Kidney (tissue), 14 donors: Measurements from ENCODE around the gene GRIN1. TPM values are rescaled to one million over a fixed set of nuclear protein-coding genes. Genes with fewer than 3 reads are reported as not detected.

ENCODE experiments used
- DNase-seq, 5 donors: peaks; one replicate each; pipeline ENCODE4 v3.0.0-alpha.2; 2013 to 2020
- FAIRE-seq: peaks from 2 replicates; lab custom pipeline; 2012; peaks lifted over from hg19 to GRCh38; lab: Jason Lieb, UNC
- H3K27ac ChIP-seq, 2 donors: one replicate each; pipeline ENCODE4 v1.7.0; 2013; ENCODE audit warnings: low read depth in 2 of 2, low read length in 2 of 2, inconsistent platforms in 1 of 2
- H3K27me3 ChIP-seq: one replicate; pipeline ENCODE4 v1.7.1; 2013; ENCODE audit warnings: low read length, inconsistent platforms; ENCODE audit not compliant: control insufficient read depth, insufficient read depth
- H3K36me3 ChIP-seq, 3 donors: one replicate each; pipeline versions ENCODE4 v1.7.0 to v1.7.1; 2013; ENCODE audit warnings: low read length in 3 of 3, control low read depth in 1 of 3, inconsistent platforms in 1 of 3; ENCODE audit not compliant: insufficient read depth in 3 of 3, control insufficient read depth in 2 of 3
- H3K4me1 ChIP-seq, 3 donors: one replicate each; pipeline versions ENCODE4 v1.7.0 to v1.7.1; 2013; ENCODE audit warnings: low read length in 3 of 3, inconsistent platforms in 1 of 3, low read depth in 1 of 3; ENCODE audit not compliant: control insufficient read depth in 2 of 3, insufficient read depth in 2 of 3
- H3K4me3 ChIP-seq, 3 donors: one replicate each; pipeline versions ENCODE4 v1.7.0 to v1.8.1; 2013; ENCODE audit warnings: low read length in 3 of 3, control low read depth in 1 of 3, inconsistent platforms in 1 of 3
- H3K9ac ChIP-seq, 3 donors: one replicate each; pipeline versions ENCODE4 v1.7.0 to v1.7.1; 2013; ENCODE audit warnings: low read length in 3 of 3, control low read depth in 1 of 3, inconsistent platforms in 1 of 3
- H3K9me3 ChIP-seq, 3 donors: one replicate each; pipeline versions ENCODE4 v1.7.0 to v1.7.1; 2013; ENCODE audit warnings: low read length in 3 of 3, control low read depth in 1 of 3, inconsistent platforms in 1 of 3; ENCODE audit not compliant: control insufficient read depth in 2 of 3, insufficient read depth in 1 of 3
- CTCF ChIP-seq: IDR thresholded peaks from 3 replicates; pipeline ENCODE4 v1.5.1; 2012; ENCODE audit warnings: mild to moderate bottlenecking, moderate library complexity, borderline replicate concordance; ENCODE audit not compliant: insufficient read depth; ENCODE audit errors: extremely low read depth
- intact Hi-C: fragments of 100-400 bp; cut with DNase I; formaldehyde crosslinking; loops from one replicate; pipeline ENCODE4 v1.11.1; 2022
- polyA plus RNA-seq: library from polyadenylated mRNA; stranded (reverse); fragments of 350-450 nt; fragmentation: Illumina TruSeq; extraction: RNeasy Lipid Tissue Mini Kit (QIAGEN cat#74804); gene quantifications from one replicate; pipeline ENCODE4 v1.2.3, GENCODE V29; 2014; ENCODE audit warnings: low read depth, low replicate concordance; ENCODE audit not compliant: insufficient read depth
- total RNA-seq: library from RNA; stranded (reverse); fragmentation: NEBNext Ultra II Directional; extraction: Animal tissue kit (Norgen Biotek cat#: 25700); gene quantifications from one replicate; pipeline ENCODE4 v1.2.1, GENCODE V29; 2021
- donor health status: control.
- donor health status: control.
- donor health status: control.
- donor health status: control.
- donor health status: control.
- donor health status: DM: yes; HTN: yes; CAD: no.
- donor health status: Normal renal cell carcinoma (clear cell type).

Gene GRIN1
- total and polyA plus RNA-seq, 2 donors from 2014 or later, result 0.47 TPM; not detected in 1

- intact Hi-C loops, result no loop called here
- no peak for FAIRE-seq
These were observed 8.3 kb downstream of the GRIN1 start for GRCh38 chr9:137147091-137147792.

GRCh38 chr9:137147793-137148160, 8.8 kb downstream of the GRIN1 start:
- H3K36me3 ChIP-seq, result no peaks in the 10 kb centered on the region
- H3K27me3 ChIP-seq, result peaks cover 5% of the 10 kb centered on the region
- no peaks in the 10 kb centered on the region for H3K4me1 ChIP-seq
- intact Hi-C loops, result no loop called here
- H3K9ac ChIP-seq, result no peak overlapping the region
- no peak overlapping the region for H3K27ac ChIP-seq
- DNase-seq (no peak), FAIRE-seq (no peak)
- no peak for TF ChIP-seq CTCF
- no peak overlapping the region for H3K4me3 ChIP-seq
- H3K9me3 ChIP-seq, result no peaks in the 10 kb centered on the region

More at GRCh38 chr9:137147091-137147792, 8.3 kb downstream of the GRIN1 start:
- no peak for TF ChIP-seq CTCF
- H3K9ac ChIP-seq, result no peak overlapping the region
- DNase-seq, result no peak
- H3K4me3 ChIP-seq, result peak overlapping the region in 1 of 3 donors; percentile 11
- no peaks in the 10 kb centered on the region for H3K9me3 ChIP-seq
- H3K4me1 ChIP-seq, result no peaks in the 10 kb centered on the region
- no peak overlapping the region for H3K27ac ChIP-seq
- peaks cover 5% of the 10 kb centered on the region for H3K27me3 ChIP-seq
- H3K36me3 ChIP-seq, result no peaks in the 10 kb centered on the region

GRCh38 chr9:137148242-137148641, 9.3 kb downstream of the GRIN1 start:
- H3K4me1 ChIP-seq, result no peaks in the 10 kb centered on the region
- peaks cover 0 to 4% (median 0%) of the 10 kb centered on the region in 3 donors for H3K9me3 ChIP-seq
- no peak for DNase-seq
- no peak overlapping the region for H3K27ac ChIP-seq
- no peak overlapping the region for H3K4me3 ChIP-seq
- peaks cover 7% of the 10 kb centered on the region for H3K27me3 ChIP-seq
- no peak overlapping the region for H3K9ac ChIP-seq
- no peaks in the 10 kb centered on the region for H3K36me3 ChIP-seq
- FAIRE-seq, result no peak
- no peak for TF ChIP-seq CTCF
- intact Hi-C loops, result no loop called here
